NCI-H2171 (cell line): ENCODE measurements around the gene GAREM1.
A peak's percentile ranks its signal among the peaks of the same experiment; 100 is the strongest.
"Not testable (repeated sequence)": the region's sequence is repeated elsewhere in the genome, so short reads cannot be mapped to it uniquely, and the experiment has no call there.

ENCODE experiments used
- DNase-seq: peaks from one replicate; lab custom pipeline; 2025; lab: John Stamatoyannopoulos, UW

GAREM1 gene

DNA sequence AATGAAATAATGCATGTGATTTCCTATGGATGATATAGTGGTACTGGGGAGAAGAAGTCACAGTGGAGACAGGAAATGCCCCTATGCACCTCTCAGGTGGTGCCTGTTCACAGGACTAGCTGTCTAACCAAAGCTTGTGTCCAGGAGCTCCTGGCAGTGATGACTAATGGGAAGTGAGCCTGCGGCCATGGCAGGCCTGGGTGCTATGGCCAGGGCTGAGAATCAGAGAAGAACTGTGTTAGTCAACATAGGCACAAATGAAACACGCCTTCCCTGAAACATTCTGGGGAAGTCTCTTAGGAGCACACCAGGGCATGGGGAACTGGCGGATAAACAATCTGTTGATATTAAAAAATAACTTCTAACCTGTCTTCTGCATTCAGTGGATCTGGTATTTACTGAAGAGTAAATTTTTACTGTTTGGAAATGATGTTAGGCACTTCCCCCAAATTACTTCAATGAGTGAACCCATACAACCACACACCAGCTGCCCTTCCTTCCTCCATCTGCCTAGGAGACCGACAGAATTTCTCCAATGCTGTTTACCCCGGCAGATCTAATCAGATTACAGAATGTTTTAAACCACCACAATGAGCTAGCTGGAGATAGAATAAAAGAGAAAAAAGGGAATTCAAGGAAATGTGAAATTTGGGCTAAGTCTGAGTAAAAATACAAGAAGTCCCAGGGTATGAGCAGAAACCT, 213.4 kb downstream of the GAREM1 start:
- DNase-seq = peak; percentile 12

DNA sequence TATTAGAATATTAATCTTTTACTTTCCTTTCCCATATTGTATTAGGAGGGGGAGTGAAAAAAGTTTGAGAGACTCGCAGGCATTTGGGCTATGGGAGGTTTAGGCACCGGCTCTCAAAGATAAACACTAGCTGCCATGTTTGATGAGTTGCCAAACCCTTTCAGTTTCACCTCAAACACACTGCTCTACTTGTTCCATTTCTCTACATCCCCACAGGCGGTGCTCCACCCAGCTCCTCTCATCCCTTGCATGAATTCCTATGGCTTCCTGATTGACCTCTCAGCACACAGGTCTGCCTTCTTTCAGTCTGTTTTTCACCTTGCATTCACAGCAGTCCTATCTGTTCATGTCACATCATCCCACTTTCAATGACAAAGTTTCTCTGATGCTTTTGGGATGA, 215.1 kb downstream of the GAREM1 start:
- DNase-seq = no peak

GRCh38 chr18:32252141-32252860, 218.4 kb downstream of the GAREM1 start:
- DNase-seq = no peak

DNA sequence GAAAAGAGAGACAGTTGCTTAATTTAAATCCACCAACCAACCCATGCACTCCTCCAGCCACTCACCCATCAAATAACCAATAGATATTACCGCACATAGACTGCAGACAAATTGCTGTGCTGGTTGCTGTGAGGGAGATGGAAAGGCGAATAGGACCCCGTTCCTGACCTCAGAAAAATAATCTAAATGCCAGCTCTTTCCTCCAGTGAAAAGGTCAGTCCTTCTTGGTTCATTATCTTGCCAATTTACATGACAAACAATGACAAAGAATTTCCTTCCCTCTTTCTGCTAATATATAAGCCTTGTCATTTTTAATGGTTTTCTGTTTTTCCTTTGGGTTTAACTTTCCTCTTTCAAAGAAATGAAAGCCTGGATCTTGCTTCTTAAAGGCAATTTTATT, 219.2 kb downstream of the GAREM1 start:
- DNase-seq = no peak

DNA sequence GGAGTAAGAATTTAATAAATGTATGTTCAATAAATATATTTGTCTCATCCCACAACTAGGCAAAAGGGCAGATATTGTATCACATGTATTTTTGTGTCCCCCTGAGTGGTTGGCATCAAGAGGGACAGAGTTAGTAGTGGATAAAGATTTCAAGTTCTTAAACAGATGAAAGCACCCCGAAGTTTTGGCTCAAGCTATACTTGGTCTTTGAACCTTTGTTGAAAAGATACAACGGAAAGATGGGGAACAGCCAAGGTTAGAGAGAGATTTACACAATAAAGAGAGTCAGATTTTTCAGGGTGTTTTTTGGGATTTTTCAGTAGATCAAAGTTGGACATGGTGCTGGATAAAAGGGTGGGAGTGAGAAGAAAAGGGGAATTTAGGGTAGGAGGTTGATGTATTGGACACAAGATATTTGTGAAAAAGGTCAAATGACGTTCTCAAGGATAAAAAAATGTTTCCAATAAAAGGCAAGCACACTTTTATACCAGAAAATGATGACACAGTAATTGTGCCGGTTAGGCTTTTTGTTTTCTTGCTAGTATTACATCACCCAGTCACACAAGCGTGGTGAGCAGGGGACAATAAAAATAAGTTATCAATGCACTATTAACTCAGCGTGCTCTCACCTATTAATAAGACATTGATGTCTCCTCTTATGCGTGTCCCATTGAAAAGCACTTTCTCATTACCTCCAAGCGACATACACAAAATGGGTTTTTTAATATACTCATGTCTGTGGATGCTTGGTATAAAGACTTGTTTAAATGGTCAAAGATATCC, 221.3 kb downstream of the GAREM1 start:
- no peak for DNase-seq

DNA sequence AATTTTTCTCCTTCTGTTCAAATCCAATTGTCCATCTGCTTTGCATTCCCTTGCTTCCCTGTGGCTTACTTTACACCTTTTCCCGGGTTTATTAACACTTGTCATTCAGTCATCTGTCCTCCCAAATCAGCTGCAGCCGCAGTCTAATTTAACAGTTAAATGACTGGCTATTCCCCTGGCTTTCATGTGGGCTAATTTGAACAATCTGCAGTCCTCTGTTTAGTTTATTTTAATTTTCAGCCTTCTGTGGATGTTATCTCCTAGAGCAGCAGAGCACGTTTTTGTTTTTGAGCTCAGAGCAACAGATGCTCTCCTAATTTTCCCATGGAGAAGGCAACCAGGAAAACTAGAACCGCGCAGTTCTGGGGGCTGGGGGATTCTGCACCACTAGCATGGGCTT, 225.8 kb downstream of the GAREM1 start:
- DNase-seq = no peak

DNA sequence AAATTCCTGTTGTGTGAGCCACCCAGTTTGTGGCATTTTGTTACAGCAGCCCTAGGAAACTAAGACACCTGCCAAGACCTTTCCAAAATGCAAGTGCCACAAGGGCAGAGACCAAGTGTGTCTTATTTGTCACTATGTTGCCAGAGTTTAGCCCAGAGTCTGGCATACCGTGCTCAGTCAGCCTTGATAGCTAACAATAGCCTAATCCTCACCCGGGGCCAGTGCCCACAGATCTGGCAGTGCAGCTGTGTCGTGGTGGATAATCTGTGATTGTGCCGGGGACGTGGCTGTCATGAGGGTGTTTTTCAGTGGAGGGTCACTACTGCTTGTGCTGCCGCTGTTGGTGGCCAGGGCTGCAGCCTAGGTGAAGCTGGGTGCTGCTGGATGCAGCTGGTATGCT, 227.3 kb downstream of the GAREM1 start:
- DNase-seq = no peak

GRCh38 chr18:32242395-32242794, 228.3 kb downstream of the GAREM1 start:
- DNase-seq = no peak

DNA sequence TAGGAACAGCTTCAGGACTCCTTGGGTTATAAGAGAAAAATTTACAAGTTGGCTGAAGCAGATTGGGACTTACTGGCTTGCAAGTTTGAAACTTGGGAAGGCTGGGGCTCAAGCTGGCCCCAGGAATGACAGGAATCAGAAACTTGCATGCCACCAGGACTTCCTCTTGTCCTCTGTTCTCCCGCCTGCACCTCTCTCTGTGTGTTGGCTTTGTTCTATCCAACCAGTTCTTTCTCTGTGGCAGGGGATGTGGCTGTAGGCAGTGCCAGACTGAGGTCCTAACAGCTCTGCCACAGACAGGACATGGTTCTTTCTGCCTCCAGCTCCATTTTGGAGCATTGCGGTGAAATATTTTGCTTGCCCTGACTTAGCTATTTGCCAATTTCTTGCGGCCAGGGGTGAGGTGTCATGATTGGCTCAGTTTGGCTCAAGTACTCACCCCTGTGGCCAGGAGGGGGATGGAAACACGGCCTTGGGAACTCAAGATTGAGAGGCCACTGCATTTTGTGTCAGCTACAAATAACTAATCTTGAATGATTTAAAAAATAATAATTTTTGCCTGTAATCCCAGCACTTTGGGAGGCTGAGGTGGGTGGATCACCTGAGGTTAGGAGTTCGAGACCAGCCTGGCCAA, 231.9 kb downstream of the GAREM1 start:
- DNase-seq = no peak

DNA sequence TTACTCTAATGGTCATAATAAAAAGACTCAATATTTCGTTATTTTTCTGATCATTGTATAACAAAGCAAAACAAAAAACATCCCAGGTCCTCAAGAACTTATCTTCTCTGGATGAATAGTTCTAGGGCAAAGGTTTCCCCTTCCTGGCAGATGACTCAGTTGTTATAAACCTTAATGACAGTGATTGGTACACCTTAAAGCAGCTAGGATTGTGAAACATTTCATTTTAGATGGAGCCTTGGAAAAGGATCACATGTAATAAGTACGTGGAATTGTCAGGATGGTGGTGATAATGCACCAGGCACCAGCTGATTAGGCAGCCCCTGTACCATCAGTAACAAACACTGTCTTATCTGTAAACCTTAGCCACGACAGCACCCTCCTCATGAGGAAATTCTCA, 233.6 kb downstream of the GAREM1 start:
- no peak for DNase-seq

DNA sequence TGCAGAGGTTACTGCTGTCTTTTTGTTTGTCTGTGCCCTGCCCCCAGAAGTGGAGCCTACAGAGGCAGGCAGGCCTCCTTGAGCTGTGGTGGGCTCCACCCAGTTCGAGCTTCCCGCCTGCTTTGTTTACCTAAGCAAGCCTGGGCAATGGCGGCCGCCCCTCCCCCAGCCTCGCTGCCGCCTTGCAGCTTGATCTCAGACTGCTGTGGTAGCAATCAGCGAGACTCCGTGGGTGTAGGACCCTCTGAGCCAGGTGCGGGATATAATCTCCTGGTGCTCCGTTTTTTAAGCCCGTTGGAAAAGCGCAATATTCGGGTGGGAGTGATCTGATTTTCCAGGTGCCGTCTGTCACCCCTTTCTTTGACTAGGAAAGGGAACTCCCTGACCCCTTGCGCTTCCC, 237.3 kb downstream of the GAREM1 start:
- DNase-seq = not testable (repeated sequence)

GRCh38 chr18:32219431-32220018, 251.2 kb downstream of the GAREM1 start:
- no peak for DNase-seq

GRCh38 chr18:32216390-32216789, 254.3 kb downstream of the GAREM1 start:
- DNase-seq = no peak

DNA sequence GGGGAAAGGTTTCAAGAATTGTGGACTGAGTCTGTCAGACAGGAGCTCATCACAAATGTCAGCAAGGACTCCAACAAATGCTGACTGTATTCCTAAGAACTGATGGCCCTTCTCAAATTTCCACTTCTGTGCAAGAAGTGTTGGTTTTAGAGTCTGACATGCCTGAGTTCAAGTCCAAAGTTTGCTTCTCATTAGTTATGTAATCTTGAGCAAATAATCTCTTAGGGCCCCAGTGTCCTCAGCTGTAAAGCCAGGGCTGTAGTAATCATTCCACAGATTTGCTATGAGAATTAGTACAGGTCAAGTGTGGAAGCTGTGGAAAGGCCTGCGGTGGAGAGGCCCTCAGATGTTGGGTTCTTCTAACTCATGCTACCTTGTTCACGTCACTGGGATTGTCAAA, 257.0 kb downstream of the GAREM1 start:
- no peak for DNase-seq
